Renal pelvis (tissue), 4 donors: ENCODE measurements around the gene COMTD1. TPM values are rescaled to one million over a fixed set of nuclear protein-coding genes. Genes with fewer than 3 reads are reported as not detected.
"Not testable (repeated sequence)": the region's sequence is repeated elsewhere in the genome, so short reads cannot be mapped to it uniquely, and the experiment has no call there.

Experiments
- DNase-seq: peaks from one replicate; pipeline ENCODE4 v3.0.0-alpha.2; 2013
- polyA plus RNA-seq, 3 donors: library from polyadenylated mRNA; unstranded; fragments of 120-200 nt; gene quantifications; one replicate each; pipeline ENCODE4 v1.2.1, GENCODE V29; 2013; ENCODE audit not compliant: insufficient read length in 3 of 3

The COMTD1 gene
- polyA plus RNA-seq, 3 donors = 8.5 to 13.0 (median 11.4) TPM

DNA sequence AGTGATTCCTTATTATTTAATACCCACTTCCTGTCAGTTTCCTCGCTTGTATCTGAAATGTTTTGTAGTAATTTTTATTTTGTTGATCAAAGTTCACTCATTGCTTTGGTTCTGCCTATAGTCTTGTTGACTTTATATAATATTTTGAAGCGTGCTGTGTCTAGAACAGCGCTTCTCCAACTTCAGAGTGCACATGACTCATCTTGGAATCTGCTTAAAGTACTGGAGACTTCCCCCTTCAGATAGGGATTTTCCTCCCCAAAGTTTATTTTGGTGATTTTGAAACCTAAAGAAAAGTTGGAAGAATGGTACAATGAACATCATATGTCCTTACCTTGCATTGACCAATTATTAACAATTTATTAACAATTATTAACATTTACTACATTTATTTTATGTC lies 5.8 kb downstream of the COMTD1 start:
- no peak for DNase-seq

DNA sequence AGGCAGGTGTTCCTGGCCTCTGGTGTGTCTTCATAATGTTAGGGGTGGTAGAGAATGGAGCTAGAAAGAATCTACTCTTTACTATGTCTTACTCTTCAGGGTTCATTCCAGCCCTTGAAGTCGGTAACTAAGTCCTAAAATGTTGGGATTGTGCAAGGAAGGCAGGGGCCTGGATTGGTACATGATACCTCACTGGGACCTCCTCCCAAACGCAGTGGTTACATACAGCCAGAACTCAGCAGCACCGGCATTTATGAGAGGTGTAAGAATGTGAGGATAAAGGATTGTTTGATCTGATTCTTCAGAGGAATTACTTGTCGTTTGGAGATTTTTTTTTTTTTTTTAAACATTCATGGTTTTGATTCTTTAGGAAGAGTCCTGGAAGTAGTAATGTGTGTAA lies 6.9 kb downstream of the COMTD1 start:
- no peak for DNase-seq

DNA sequence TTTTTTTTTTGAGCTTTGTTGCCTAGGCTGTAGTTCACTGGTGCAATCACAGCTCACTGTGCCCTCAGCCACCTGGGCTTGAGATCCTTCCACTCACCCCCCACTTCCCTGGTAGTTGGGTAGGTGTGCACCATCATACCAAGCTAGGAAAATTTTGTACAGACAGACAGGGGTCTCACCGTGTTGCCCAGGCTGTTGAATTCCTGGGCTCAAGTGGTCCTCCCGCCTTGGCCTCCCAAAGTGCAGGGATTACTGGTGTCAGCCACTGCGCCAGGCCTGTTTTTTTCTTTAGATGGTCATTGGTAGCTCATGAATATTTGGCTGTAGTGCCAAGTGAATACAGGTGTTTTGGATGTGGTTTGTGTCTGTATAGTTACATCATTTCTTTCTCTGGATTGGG lies 7.5 kb downstream of the COMTD1 start:
- no peak for DNase-seq

DNA sequence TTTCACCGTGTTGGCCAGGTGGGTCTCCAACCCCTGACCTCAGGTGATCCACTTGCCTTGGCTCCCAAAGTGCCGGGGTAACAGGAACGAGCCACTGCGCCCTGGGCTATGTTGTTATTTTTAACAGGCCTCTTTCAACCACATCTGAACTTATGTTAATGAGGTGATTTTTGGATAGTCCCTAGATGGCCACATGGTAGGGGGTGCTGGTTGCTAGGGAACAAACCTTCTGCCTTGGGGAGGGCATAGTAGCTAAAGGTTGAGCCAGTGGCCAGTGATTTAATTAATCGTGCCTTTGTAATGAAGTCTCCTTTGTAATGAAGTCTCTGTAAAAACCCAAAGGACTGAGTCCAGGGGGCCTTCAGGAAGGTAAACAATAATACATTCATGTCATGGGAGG lies 9.1 kb downstream of the COMTD1 start:
- no peak for DNase-seq

DNA sequence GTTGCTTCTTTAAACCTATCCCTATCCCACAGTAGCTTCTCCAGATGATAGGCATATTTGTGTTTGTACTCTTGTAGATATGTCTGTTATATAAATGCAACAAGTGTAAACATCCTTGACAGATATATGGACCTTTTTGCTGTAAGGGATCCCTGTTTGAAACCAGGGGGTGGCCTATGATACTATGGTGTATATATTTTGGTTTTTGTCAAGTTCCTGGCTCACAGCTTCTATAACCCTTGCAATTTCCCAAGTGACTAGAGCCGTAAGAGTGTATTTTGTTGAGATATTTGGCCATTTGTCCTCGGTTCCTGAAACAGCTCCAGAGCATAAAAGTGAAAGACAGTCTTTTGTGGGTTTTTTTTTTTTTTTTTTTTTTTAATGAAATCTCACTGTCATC lies 9.7 kb downstream of the COMTD1 start:
- DNase-seq = no peak

DNA sequence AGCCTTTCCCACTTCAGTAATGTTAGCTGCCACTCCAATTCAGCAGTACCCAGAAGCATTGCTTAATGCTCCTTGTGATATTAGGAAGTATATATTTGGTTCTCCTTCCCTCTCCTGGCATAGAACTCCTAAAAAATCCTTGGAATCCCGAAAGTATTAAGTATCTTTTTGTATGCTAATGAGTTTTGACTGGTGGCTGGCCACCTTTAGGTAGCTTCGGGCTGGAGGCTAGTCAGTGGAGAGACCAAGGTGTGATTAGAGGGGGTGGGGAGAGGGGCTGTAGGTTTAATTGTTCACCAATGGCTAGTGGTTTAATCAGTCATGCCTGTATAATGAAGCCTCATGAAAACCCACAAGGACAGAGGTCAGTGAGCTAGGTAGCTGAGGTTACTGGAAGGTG lies 12.2 kb downstream of the COMTD1 start:
- no peak for DNase-seq

DNA sequence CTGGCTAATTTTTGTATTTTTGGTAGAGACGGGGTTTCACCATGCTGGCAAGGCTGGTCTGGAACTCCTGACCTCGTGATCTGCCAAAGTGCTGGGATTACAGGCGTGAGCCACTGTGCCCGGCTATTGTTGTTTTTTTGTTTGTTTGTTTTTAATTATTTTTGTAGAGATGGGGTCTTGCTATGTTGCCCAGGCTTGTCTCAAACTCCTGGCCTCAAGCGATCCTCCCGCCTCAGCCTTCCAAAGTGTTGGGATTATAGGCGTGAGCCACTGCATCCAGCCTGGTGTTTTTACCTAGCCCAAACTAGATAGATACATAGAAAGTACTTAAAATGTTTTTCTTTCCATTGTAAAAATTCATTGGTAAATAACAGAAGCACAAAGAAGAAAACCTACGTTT lies 14.3 kb downstream of the COMTD1 start:
- DNase-seq = not testable (repeated sequence)

DNA sequence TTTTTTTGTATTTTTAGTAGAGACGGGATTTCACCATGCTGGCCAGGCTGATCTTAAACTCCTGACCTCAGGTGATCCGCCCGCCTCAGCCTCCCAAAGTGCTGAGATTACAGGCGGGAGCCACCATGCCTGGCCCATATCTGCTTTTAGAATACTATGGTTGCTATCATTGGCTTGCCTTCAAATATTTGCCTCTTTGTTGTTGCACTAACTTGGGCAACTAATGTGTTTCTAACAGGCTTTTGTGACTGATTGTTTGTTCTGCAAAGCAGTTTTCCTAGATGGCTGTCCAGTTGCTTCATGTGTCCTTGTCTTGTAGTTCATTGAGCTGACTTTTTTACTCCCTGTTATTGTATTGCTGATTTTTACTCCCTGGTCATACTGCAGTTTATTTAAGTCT lies 15.5 kb downstream of the COMTD1 start:
- DNase-seq = no peak

DNA sequence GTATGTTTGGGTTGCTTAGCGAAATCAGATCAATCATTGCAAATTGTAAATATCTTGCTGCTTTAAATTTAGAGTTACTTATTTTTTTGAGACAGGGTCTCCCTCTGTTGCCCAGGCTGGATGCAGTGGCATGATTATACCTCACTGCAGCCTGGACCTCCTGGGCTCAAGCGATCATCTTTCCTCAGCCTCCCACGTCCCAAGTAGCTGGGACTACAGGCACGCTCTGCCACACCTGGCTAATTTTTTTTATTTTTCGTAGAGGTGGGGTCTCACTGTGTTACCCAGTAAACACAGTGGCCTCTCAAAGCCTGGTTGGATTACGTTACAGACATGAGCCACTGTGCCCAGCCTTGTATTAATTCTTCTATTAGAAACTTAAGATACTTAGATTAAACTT lies 23.4 kb downstream of the COMTD1 start:
- no peak for DNase-seq

DNA sequence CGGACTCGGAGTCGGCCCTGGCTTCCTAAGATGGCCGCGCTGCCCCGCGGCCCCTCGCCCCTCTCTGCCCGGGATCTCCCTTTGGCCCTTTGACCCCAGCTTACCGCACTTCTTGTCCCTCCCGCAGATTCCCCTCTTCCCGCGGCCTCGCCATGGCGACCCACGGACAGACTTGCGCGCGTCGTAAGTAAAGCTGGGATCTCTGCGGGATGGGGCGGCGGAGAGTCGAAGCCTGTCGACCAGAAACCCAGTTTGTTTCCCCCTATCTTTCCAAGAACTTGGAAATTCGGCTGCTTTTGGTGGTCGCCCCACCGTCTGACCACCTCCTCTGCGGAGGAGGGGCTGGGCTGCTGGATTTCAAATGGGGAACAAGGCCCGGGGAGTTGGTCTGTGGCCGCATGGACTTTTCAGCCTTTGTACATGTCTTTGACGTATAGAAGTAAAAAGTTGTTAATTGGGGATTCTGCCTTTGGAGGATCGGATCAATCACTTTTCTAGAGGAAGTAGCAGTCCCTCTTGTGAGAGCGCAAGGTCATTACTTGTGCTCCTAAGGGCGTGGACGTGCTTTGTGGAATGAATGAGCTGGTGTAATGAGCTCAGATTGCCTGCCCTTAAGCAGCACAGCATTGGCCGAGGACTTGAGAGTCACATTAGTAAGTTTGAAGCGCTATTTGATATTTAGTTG lies 24.6 kb downstream of the COMTD1 start:
- no peak for DNase-seq

DNA sequence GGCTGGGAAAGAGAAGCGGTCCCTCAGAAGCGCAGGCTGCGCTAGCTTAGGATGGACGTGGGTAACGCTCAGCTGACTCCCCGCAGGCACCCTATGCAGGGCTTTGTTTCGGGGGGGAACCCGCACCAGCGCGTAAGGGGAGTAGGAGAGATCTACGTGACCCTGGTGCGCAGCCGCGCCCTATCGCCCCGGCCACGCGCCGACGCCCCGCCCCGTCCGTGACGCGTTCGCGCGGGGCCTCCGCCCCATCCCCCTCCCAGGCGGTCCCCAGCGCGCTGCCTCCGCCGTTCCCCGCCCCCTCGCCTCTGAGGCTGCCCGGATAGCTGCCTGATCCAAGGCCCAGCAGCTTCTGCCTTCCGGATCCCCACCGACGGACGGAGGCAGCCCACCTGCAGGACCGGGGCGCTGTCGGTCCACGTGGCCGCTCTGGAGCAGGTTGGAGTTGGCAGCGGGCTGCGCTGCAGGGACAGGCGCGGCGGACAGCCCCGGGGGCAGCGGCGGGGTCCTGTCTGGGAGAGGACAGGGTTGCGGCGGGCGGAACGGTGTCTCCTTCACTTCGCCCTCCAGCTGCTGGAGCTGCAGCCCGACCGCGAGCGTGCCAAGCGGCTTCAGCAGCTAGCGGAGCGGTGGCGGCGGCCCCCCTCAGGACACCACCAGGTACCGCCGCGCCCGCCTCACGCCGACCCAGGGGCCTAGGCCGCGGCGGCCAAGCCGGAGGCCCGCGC lies 25.3 kb downstream of the COMTD1 start, which contains the start of gene VDAC2:
VDAC2 (plus strand) TSS at position 515 of the 725 bp plus-strand sequence. CDS start 363 bp downstream, outside the sequence.
- DNase-seq = peak; percentile 88

DNA sequence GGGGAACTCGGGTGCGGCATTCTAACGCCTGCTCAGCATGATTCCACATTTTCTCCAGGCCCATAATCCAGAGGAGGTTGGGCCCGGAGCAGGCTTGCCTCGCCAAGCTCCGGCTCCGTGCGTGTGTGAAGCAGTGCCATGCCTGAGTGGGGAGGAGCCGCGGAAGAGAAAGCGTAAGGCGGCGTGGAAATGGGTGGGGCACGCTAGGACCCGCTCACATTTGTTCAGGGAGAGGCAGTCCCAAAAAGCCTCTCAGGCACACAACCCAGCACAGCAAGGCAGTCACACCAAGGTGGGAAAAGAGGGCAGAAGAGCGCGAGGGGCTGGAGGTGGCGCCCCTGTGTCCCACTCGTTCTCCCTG lies 25.9 kb downstream of the COMTD1 start:
- peak; percentile 66 for DNase-seq

DNA sequence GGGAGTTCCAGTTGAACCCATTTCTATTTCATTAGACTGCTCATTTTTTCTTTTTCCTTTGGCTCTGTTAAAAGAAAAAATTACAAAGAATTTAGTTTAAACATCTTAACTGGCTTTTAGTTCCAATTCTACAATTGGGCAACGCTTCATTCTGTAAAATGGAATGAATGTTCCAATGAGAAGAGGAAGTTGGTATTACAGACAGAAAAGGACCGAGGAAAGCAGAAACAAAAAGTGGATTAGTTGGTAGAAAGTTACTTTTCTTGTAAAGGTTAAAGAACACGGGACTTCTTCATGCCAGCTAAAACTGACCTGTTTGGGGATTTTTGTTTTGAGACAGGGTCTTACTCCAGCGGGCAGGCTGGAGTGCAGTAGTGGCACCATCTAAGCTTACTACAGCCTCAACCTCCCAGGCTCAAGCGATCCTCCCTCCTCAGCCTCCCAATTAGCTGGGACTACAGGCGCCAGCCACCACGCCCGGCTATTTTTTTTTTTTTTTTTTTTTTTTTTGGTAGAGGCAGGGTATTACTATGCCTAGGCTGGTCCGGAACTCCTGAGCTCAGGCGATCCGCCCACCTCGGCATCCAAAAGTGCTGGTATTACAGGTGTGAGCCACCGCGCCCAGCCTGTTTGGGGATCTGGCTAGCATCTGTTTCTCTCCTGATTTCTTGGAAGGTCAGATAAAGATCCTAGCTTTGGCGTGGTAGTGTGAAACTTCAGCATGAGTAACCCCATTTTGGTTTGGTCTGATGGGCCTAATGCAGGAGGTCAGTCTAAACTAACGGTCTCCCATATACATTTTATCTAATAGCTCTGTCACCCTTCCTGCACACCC lies 26.5 kb downstream of the COMTD1 start:
- no peak for DNase-seq

DNA sequence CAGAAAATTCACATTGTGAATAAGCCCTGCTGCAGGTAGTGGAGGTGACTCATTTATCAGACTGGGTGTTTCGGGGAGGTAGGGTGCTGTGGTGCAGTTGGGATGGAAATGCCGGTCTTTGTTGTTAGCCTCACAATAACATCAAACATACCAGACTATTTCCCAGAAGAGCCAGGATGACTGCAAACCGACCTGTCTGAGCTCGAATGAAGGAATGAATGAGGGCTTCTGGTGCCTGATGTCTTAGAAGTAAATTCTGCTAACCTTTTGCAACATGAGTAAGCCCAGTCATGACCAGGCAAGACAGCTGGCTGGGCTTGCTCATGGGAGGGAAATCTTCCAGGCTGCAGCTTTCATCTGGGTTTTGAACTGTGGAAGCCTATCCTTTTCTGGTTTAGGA lies 27.6 kb downstream of the COMTD1 start:
- DNase-seq = peak; percentile 28

DNA sequence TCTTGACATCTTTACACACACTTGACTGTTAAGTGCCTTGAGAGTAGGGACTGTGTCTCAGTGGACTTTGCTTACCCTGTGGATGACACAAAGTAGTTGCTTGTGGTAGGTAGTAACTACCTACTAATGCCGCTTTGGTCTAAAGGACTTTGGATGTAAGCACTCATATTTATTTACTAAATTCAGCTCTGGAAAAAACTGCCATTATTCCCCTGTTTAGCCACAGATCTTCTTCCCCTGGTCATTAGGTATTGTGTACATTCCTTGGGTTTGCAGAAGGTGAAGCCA lies 28.0 kb downstream of the COMTD1 start:
- DNase-seq = no peak

DNA sequence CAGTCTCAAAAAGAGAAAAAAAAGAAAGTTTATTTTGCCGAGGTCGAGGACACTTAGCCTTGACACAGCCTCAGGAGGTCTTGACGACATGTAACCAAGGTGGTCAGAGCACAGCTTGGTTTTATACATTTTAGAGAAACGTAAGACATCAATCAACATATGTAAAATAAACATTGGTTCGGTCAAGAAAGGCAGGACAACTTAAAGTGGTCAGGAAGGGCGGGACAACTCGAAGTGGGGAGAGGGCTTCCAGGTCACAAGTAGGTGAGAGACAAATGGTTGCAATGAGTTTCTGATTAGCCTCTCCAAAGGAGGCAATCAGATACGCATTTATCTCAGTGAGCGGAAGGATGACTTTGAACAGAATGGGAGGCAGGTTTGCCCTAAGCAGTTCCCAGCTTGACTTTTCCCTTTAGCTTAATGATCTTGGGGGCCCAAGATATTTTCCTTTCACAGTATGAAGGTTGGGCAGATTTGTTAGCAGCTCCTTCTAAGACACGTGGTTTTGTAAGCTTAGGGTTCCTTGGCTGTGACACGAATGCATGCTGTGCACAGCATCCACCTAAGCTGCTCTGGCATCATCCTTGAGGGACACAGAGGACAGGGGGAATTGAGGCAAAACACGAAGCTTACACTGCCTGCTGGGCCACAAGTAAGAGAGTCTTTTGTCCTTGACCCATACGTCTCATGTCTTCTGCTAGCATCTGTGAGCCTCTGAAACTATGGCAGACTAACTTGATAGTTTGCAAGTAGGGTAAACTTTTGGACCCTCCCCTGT lies 28.5 kb downstream of the COMTD1 start:
- no peak for DNase-seq

DNA sequence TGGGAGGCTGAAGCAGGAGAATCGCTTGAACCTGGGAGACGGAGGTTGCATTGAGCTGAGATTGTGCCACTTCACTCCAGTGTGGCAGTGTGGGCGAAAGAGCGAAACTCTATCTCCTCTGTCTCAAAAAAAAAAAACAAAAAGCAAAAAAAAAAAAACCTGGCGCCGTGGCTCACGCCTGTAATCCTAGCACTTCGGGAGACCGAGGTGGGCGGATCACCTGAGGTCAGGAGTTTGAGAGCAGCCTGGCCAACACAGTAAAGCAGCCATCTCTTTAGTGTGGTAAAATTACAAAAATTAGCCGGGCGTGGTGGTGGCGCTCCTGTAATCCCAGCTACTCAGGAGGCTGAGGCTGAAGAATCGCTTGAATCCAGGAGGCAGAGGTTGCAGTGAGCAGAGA lies 29.1 kb downstream of the COMTD1 start:
- not testable (repeated sequence) for DNase-seq

DNA sequence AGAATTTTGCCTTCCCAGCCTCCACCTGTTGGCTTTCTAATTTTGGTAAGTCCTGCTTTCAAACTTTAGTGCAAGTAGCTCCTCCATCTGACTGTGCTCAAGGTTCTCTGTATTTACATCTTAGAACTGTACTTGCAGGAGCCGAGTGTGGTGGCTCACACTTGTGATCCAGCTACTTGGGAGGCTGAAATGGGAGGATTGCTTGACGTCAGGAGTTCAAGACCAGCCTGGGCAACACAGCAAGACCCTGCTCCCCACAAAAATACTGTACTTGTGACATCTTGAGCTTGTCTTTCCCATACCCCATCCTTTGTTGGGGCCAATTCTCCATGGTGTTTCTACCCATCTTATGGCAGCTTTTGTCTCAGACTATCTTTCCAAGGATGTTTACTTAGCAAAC lies 29.8 kb downstream of the COMTD1 start:
- no peak for DNase-seq

DNA sequence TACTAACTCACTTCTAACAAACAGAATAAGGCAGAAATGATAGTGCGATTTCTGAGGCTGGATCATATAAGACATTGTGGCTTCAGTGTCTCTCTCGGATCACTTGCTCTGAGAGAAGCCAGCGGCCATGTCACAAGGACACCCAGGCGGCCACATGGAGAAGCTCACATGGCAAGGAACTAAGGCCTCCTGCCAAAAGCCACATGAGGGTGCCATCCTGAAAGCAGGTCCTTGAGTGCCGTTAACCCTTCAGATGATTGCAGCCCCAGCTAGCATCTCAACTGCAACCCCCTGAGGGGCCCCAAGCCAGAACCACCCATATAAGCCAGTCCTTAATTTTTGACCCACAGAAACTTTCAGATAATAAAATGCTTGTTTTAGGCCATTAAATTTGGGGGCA lies 32.0 kb downstream of the COMTD1 start:
- no peak for DNase-seq

DNA sequence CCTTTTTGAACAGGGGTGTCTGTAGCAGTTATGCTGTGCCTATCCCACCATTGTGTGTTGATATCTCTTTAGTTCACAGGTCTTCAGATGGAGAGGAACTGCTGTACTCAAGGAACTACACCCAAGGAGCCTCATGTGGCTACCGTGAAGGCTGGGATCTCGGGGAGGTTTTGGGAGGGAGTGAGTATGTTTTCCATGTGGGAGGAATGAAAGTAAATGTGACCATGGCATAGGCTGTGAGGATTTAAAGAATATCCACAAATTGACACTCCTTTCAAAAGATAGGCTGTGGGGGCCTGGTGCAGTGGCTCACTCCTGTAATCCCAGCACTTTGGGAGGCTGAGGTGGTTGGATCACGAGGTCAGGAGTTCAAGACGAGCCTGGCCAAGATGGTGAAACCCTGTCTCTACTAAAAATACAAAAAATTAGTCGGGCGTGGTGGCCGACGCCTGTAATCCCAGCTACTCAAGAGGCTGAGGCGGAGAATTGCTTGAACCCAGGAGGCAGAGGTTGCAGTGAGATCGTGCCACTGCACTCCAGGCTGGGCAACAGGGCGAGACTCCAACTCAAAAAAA lies 32.6 kb downstream of the COMTD1 start:
- DNase-seq = not testable (repeated sequence)

DNA sequence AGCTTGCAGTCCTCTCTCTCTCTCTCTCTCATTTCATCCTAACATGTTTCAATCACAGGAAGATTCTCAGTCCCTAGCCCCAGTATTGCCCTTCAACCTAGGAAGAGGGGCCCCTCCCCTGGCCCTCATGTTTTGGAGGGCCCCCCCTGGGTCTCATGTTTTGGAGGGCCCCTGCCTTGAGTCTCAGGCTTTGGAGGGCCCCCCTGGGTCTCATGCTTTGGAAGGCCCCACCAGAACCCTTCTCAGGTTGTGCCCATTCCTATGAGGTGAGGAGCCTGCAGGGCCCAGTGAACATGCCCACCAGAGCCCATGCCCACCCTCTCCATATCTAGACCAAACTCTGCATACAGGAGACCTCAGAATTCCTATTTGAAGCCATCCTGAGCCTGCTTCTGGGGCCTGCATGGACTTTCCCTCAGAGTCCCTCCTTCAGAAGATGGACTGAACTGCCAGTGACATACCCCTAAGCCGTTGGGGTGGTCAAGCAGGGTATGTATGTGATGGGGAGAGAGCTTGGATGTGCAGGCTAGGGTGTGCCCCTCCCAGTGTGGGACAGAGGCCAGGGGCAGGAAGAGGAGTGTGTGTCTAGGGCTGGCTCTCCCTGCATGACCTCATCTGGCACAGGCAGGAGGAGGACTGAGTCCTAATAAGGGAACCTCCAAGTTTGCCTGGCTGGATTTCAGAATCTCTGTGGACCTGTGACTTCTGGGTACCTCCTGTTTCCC lies 33.3 kb downstream of the COMTD1 start:
- no peak for DNase-seq
